HG02973 (cell line): ENCODE data around the gene ZNF385C.
"Not testable (repeated sequence)": the region's sequence is repeated elsewhere in the genome, so short reads cannot be mapped to it uniquely, and the experiment has no call there.

Source experiments
- ATAC-seq: cut with Tn5 transposase; IDR thresholded peaks from one replicate; pipeline ENCODE4 v1.9.1; 2021; ENCODE audit warnings: moderate library complexity; ENCODE audit not compliant: unreplicated experiment

Gene ZNF385C, protein sequence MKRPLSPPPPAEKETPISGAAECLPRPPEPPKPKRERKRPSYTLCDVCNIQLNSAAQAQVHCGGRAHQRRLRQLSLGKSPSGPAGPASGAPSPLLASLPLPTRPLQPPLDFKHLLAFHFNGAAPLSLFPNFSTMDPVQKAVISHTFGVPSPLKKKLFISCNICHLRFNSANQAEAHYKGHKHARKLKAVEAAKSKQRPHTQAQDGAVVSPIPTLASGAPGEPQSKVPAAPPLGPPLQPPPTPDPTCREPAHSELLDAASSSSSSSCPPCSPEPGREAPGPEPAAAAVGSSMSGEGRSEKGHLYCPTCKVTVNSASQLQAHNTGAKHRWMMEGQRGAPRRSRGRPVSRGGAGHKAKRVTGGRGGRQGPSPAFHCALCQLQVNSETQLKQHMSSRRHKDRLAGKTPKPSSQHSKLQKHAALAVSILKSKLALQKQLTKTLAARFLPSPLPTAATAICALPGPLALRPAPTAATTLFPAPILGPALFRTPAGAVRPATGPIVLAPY

GRCh38 chr17:42097691-42098631 is at the start of gene ZNF385C:
ZNF385C (minus strand) TSS chr17:42098473; CDS start chr17:42063056, 35,417 bp downstream.
- ATAC-seq = no peak

GRCh38 chr17:42146911-42147607 is 48.8 kb upstream of the ZNF385C start:
- ATAC-seq = no peak

- ATAC-seq = not testable (repeated sequence)
These were observed 44.9 kb upstream of the ZNF385C start for GRCh38 chr17:42143138-42143537.

DNA sequence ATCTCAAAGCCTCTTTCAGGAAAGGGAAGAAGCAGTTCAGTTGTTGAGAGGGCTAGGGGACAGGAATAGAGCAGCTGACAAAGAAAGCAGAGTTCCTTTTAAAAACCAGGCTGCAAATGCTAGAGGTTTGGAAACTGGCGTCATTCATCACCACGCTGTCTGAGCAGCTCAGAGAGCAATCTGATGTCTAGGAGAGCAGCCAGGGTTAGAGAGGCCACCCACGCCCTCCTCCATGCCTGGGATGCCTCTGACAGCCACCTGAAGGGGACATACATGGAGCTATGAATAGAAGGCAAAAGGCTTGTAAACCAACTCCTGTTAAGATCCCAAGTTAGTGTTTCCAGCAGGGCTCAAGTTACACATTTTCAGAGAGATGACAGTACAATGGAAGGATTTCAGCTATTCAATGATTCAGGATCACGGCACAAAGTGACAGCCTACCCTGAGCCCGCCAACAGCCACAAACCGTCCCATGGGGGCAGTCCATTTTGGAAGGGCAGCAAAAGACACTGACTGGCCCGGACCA is 44.2 kb upstream of the ZNF385C start:
- no peak for ATAC-seq

- no peak for ATAC-seq
These were observed 43.1 kb upstream of the ZNF385C start for GRCh38 chr17:42141382-42141781.

DNA sequence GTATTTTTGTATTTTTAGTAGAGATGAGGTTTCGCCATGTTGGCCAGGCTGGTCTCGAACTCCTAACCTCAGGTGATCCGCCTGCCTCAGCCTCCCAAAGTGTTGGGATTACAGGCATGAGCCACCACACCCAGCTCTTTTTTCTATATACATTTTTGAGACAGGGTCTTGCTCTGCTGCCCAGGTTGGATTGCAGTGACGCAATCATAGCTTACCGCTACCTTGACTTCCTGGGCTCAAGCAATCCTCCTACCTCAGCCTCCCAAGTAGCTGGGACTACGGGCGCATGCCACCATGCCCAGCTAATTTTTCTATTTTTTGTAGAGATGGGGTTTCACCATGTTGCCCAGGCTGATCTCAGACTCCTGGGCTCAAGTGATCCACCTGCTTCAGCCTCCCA is 42.4 kb upstream of the ZNF385C start:
- not testable (repeated sequence) for ATAC-seq

DNA sequence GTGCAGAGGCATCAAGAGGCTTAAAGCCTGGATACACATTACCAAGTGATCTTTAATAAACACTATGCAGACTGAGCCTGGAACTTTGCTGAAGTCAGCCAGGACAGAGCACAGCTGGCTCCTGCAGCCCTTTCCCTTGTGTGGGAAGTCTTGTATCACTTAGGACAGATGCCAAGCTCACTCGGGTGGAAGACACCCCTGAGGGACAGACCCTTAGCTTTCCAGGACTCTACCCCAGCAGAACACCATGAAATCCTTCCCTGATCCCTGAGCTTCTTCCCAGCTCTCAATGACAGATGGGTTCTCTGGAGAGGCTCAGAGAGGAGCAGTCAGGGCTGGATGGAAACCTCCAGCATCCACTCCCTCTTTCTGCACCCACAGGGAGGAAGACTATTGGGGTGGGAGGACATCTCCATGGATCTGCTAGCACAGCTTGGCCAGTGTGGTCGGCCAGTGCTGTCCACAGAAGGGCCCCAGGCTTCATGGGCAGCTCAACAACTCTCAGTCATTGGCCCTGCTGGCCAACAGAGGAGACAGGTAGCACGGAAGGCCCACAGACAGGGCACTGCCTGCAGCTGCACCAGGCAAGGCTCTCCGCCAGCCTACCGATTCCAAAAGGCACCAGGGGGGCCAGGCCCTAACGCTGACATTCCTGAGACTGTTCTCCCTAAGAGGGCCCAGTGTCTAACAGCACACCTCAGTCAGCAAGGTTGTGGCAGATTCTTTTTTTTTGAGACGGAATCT is 40.6 kb upstream of the ZNF385C start:
- no peak for ATAC-seq

- ATAC-seq = no peak
These were observed 38.4 kb upstream of the ZNF385C start for GRCh38 chr17:42136654-42137051.

GRCh38 chr17:42135664-42136653 is 37.7 kb upstream of the ZNF385C start:
- no peak for ATAC-seq

- no peak for ATAC-seq
These were observed 36.9 kb upstream of the ZNF385C start for GRCh38 chr17:42135151-42135550.

DNA sequence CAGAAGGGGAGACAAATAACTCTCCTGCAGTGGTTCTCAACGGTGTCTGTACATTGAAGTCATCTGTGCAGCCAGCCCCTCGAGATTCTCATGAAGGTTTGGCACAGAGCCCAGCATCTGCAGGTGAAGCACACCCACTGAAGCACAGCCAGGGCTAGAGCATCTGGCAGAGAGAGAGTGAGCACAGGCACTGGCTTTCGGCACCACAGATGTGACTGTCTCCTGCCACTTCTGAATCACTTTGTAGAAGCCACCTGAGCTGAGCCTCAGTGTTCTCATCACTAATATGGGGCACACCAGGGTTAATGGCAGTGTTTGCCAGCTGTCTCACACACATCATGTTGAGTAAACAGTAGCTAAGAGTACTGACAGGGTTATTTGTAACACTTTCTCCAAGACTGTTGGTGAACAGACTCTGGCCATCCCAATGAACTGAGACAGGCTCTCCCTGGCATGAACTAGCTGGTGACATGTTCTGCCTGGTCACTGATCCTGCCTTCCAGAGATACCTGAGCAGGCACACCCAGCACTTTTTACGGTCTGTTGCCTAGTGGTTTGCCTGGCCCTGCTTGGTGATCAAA is 35.3 kb upstream of the ZNF385C start:
- ATAC-seq = no peak

- ATAC-seq = no peak
These were observed 34.7 kb upstream of the ZNF385C start for GRCh38 chr17:42132941-42133340.

GRCh38 chr17:42131981-42132432 is 33.7 kb upstream of the ZNF385C start:
- no peak for ATAC-seq

DNA sequence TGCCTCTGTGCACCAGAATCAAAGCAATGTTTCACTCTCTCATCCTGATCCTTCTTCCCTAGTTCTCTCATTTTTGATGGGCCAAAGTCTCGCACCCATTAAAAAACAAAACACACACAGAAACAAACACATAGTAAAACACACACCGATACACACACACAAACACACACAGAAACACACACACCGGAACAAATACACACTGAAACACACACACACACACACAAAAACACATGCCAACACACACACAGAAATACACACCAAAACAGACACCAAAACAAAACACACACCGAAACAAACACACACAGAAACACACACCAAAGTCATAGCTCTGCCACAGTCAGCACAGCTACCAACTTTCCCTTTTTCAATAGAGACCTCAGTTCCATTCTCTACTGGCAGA is 33.0 kb upstream of the ZNF385C start:
- no peak for ATAC-seq

DNA sequence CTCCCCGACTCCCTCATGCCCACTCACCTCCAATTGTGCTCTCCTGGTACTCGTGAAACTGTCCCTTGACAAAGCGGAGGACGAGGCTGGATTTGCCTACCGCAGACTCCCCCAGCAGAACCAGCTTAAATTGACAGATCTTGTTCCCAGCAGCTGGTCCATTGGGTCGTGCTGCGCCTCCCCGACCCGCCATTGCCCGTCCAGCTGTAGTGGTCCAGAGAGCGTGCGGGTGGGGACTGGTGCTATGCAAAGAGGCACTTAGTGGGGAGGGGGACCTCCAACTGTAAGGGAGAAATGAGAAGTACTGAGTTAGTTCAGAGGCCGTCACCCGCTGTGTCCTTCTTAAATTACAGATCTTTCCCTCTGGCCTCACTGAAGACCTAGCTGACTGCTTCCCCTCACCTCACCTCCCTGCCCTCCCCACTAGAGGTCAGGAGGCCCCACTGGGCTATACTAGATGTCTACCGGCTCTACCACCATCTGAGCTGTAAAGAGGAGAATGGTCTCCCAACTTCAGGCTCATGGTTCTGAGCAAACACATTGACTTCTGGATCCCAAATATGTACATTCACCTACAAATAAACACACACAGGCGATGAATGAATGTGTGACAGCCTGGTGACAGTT is 32.1 kb upstream of the ZNF385C start:
- ATAC-seq = no peak

DNA sequence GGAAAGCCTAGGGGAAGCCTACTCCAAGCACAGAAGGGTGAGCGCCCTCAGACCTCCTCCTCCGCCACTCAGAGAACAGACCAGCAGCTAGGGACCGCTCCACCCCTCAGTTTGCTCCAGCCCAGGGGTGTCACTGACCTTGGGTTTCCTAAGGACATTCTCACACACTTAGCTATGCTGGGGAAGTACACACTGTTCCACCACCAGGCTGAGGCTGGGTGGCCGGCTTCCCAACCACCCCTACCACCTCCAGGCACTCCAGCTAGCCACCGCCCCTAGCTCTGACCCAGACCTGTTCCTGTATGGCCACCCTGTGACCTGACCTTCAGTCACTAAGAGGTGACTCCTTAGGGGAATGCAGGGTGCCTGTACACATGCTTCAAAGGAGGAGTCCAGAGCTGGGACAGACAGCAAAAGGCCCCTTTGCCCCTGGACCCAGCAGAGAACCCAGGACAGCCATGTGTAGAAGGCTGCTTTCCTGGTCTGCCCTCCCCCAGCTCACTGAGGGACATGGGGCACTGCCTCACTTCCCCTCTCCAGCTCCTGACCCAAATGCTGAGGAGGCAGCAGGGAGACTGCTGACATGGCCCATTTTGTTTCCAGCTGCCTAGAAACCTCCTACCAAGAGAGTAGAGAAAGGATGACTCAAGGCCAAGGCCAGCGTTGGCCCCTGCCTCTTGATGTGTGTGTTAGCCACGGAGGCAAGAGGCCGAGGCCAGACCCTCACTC is 31.0 kb upstream of the ZNF385C start:
- ATAC-seq = no peak

DNA sequence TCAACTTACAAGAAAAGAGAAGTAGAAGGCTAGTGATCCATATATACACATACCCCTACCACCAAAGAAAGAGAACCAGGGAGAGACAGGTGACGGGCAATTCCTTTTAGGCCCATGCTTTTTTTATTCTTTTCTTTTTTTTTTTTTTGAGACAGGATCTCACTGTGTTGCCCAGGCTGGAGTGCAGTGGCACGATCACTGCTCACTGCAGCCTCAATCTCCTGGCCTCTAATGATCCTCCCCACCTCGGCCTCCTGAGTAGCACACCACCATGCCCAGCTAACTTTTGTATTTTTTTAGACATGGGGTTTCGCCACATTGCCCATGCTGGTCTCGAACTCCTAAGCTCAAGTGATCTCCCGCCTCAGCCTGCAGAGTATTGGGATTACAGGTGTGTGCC is 29.1 kb upstream of the ZNF385C start:
- no peak for ATAC-seq
